ENCODE data around the gene GIMAP8. TPM values are rescaled to one million over a fixed set of nuclear protein-coding genes. Genes with fewer than 3 reads are reported as not detected.

Gene GIMAP8
- total RNA-seq, 1 donor from 2014 or later: not detected

- Histone ChIP-seq H3K27ac (no peak overlapping the region), H3K4me3 (no peak overlapping the region), H2AFZ (replicated peaks) (no peak overlapping the region), H3K27me3 (no peaks in the 10 kb centered on the region), H3K4me2 (no peak overlapping the region), H3K36me3 (no peaks in the 10 kb centered on the region), H4K20me1 (ENCODE audit: low read depth) (no peaks in the 10 kb centered on the region), H3K4me1 (no peaks in the 10 kb centered on the region), H3F3A (ENCODE audit: low read depth) (no peaks in the 10 kb centered on the region), H3K79me2 (ENCODE audit: low read depth) (no peaks in the 10 kb centered on the region), H3K9me3 (ENCODE audit: low read depth) (no peaks in the 10 kb centered on the region), H3K9ac (no peak overlapping the region)
- DNase-seq (ENCODE audit: low spot score): no peak
- Mint-ChIP-seq H3K4me1 (no peaks in the 10 kb centered on the region), H3K36me3 (no peaks in the 10 kb centered on the region), H3K4me3 (no peak overlapping the region), H3K27me3 (ENCODE audit: insufficient read depth, low read depth) (peaks cover under 1% of the 10 kb centered on the region), H3K9me3 (peaks cover 14% of the 10 kb centered on the region), H3K27ac (no peak overlapping the region)
- TF ChIP-seq EZH2phosphoT487 (IDR thresholded peaks at IDR 0.05): no peak
Measured at GRCh38 chr7:150503581-150503980, 53.2 kb downstream of the GIMAP8 start.

- H3K4me3 ChIP-seq: no peak overlapping the region
- H3K27me3 ChIP-seq: no peaks in the 10 kb centered on the region
- H3K36me3 ChIP-seq: no peaks in the 10 kb centered on the region
- peaks cover 5% of the 10 kb centered on the region for H3K27me3 Mint-ChIP-seq (ENCODE audit: insufficient read depth, low read depth)
- no peaks in the 10 kb centered on the region for H3F3A ChIP-seq (ENCODE audit: low read depth)
- DNase-seq (ENCODE audit: low spot score): no peak
- no peak overlapping the region for H3K27ac Mint-ChIP-seq
- H3K9me3 Mint-ChIP-seq: peaks cover 2% of the 10 kb centered on the region
- no peak overlapping the region for H3K27ac ChIP-seq
- no peaks in the 10 kb centered on the region for H3K4me1 ChIP-seq
- H2AFZ ChIP-seq (replicated peaks): no peak overlapping the region
- H3K4me1 Mint-ChIP-seq: no peaks in the 10 kb centered on the region
- no peaks in the 10 kb centered on the region for H3K9me3 ChIP-seq (ENCODE audit: low read depth)
- no peak overlapping the region for H3K9ac ChIP-seq
- no peak overlapping the region for H3K4me3 Mint-ChIP-seq
- no peaks in the 10 kb centered on the region for H3K79me2 ChIP-seq (ENCODE audit: low read depth)
- no peak overlapping the region for H3K4me2 ChIP-seq
- no peak for TF ChIP-seq EZH2phosphoT487 (IDR thresholded peaks at IDR 0.05)
- TF ChIP-seq, protein P1, sequence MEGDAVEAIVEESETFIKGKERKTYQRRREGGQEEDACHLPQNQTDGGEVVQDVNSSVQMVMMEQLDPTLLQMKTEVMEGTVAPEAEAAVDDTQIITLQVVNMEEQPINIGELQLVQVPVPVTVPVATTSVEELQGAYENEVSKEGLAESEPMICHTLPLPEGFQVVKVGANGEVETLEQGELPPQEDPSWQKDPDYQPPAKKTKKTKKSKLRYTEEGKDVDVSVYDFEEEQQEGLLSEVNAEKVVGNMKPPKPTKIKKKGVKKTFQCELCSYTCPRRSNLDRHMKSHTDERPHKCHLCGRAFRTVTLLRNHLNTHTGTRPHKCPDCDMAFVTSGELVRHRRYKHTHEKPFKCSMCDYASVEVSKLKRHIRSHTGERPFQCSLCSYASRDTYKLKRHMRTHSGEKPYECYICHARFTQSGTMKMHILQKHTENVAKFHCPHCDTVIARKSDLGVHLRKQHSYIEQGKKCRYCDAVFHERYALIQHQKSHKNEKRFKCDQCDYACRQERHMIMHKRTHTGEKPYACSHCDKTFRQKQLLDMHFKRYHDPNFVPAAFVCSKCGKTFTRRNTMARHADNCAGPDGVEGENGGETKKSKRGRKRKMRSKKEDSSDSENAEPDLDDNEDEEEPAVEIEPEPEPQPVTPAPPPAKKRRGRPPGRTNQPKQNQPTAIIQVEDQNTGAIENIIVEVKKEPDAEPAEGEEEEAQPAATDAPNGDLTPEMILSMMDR (IDR thresholded peaks at IDR 0.05): no peak
- TF ChIP-seq EZH2 (IDR thresholded peaks at IDR 0.05): no peak
- no peaks in the 10 kb centered on the region for H4K20me1 ChIP-seq (ENCODE audit: low read depth)
- no peaks in the 10 kb centered on the region for H3K36me3 Mint-ChIP-seq
Measured at GRCh38 chr7:150507947-150508602, 57.6 kb downstream of the GIMAP8 start.

DNA sequence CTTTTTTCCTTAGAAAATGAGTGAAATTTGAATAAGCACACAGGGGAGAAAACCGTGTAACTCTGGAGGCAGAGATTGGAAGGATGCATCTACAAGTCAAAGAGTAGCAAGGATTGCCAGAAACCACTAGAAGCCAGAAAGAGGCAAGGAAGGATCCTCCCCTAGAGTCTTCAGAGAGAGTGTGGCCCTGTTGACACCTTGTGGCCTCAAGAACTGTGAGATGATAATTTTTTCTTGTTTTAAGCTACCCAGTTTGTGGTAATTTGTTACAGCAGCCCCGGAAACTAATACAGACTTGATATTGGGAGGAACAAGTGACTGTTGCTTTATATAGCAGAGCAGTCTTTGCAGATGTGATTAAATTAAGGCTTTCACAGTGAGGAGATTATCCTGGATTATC, 60.6 kb downstream of the GIMAP8 start:
- Histone ChIP-seq H3K36me3 (no peaks in the 10 kb centered on the region), H3K27me3 (no peaks in the 10 kb centered on the region), H4K20me1 (ENCODE audit: low read depth) (no peaks in the 10 kb centered on the region), H3K9ac (no peak overlapping the region), H3F3A (ENCODE audit: low read depth) (no peaks in the 10 kb centered on the region), H3K79me2 (ENCODE audit: low read depth) (no peaks in the 10 kb centered on the region), H3K4me2 (no peak overlapping the region), H2AFZ (replicated peaks) (no peak overlapping the region), H3K27ac (no peak overlapping the region), H3K4me3 (no peak overlapping the region), H3K4me1 (no peaks in the 10 kb centered on the region), H3K9me3 (ENCODE audit: low read depth) (no peaks in the 10 kb centered on the region)
- Mint-ChIP-seq H3K36me3 (no peaks in the 10 kb centered on the region), H3K9me3 (peaks cover 2% of the 10 kb centered on the region), H3K4me3 (no peak overlapping the region), H3K27me3 (ENCODE audit: insufficient read depth, low read depth) (peaks cover 8% of the 10 kb centered on the region), H3K4me1 (no peaks in the 10 kb centered on the region), H3K27ac (no peak overlapping the region)
- TF ChIP-seq EZH2phosphoT487 (IDR thresholded peaks at IDR 0.05) (no peak), EZH2 (IDR thresholded peaks at IDR 0.05) (no peak)
- TF ChIP-seq, protein P1 (IDR thresholded peaks at IDR 0.05): no peak
- no peak for DNase-seq (ENCODE audit: low spot score)

DNA sequence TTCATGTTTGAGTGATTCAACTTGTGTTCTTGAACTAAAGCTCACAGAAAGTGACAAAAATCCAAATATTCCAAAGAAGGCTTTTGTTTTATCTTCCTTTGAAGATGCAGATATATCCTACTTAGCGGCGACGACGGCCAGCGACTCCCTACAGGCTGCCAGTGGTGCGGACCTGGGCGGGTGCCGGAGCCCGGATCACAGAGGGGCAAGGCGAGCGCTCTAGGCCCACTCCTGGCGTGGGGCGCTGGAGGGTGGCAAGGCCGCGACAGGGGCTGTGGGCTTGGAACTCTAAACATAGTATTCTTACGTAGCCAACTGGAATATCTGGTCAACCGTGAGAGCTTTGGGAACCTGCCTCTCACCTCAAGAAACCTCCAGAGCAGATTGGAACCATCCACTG, 63.3 kb downstream of the GIMAP8 start:
- Histone ChIP-seq H3F3A (ENCODE audit: low read depth) (no peaks in the 10 kb centered on the region), H3K27me3 (peaks cover 4% of the 10 kb centered on the region), H3K4me2 (no peak overlapping the region), H2AFZ (replicated peaks) (no peak overlapping the region), H3K79me2 (ENCODE audit: low read depth) (no peaks in the 10 kb centered on the region), H3K9ac (no peak overlapping the region), H3K4me1 (no peaks in the 10 kb centered on the region), H3K27ac (no peak overlapping the region), H3K36me3 (no peaks in the 10 kb centered on the region), H3K9me3 (ENCODE audit: low read depth) (no peaks in the 10 kb centered on the region), H3K4me3 (no peak overlapping the region), H4K20me1 (ENCODE audit: low read depth) (no peaks in the 10 kb centered on the region)
- peaks cover 8% of the 10 kb centered on the region for H3K27me3 Mint-ChIP-seq (ENCODE audit: insufficient read depth, low read depth)
- H3K4me3 Mint-ChIP-seq: no peak overlapping the region
- DNase-seq (ENCODE audit: low spot score): no peak
- H3K4me1 Mint-ChIP-seq: no peaks in the 10 kb centered on the region
- H3K27ac Mint-ChIP-seq: no peak overlapping the region
- H3K36me3 Mint-ChIP-seq: no peaks in the 10 kb centered on the region
- H3K9me3 Mint-ChIP-seq: peaks cover 2% of the 10 kb centered on the region
- TF ChIP-seq, protein P1 (IDR thresholded peaks at IDR 0.05): no peak
- TF ChIP-seq EZH2 (IDR thresholded peaks at IDR 0.05) (no peak), EZH2phosphoT487 (IDR thresholded peaks at IDR 0.05) (no peak)
